KBM-7 (cell line): ENCODE measurements around the gene CUL3.

Source experiments
- DNase-seq: peaks from one replicate; pipeline ENCODE4 v3.0.0-alpha.2; 2015
- in situ Hi-C: fragments of 300-500 bp; cut with MboI; formaldehyde crosslinking; loops from 2 replicates; pipeline ENCODE4 v1.14.3; 2020; ENCODE audit warnings: low sequenced_read_pairs, low pct_unique_long_range_greater_than_20kb, mixed read lengths

Gene CUL3

DNA sequence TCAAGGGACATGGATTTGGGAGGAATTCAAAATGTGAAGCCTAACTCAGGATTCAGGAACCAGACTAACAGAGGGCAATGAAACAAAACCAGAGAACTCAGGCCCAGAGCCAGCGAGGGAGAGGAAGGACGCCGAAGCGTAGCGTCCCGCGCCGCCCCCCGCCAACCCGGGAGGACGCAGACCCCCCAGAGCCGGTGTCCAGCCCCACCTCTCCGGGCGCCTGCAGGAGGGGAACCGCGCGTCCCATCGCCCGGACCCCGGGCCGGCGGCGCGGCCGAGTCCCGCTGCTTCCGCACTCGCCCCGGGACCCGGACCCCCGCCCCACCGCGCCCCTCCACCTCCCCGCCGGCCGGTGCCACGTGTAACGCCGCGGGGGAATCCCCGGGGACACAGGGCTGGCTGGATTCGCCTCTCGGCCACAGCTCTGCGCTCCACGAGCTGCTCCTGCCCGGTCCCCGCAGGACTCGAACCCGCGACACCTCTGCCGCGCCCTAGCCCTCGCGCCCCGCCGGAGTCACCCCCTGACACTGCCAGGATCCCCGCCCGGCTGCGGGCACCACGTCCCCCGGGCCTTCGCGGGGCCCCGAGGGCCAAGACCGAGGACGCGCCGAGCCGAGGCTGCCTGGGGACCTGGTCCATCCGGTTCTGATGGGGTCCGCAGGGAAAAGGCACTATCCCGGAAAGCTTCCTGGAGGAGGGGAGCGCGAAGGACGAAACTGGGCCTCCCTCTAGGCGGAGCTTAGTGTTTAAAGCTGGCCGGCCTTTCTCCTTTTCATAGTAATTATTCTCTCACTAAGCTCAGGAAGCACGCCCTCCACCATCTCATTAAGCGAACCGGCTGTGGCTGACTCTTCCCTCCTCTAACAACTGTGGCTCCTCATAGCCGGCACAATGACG is 142.8 kb downstream of the CUL3 start:
- DNase-seq, result no peak
- in situ Hi-C loops, result no loop called here

DNA sequence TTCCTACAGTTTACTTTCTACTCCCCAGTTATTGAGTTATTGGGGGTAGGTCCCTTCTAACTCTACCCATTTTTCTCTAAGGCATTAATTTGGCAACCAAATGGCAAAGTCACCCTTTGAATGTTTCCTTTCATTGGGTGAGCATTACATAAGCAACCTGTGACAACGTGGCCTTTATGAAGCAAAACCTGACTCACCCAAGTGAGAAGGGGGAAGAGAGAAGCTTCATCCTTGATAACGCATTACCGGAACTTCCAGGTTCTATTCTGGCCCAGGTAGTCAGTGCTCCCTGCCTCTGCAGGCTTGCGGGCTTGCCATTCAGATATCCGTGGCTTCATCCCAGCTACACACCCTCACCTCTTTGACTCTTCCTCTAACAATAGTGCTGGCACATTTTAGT is 144.2 kb downstream of the CUL3 start:
- in situ Hi-C loops, result no loop called here
- no peak for DNase-seq

DNA sequence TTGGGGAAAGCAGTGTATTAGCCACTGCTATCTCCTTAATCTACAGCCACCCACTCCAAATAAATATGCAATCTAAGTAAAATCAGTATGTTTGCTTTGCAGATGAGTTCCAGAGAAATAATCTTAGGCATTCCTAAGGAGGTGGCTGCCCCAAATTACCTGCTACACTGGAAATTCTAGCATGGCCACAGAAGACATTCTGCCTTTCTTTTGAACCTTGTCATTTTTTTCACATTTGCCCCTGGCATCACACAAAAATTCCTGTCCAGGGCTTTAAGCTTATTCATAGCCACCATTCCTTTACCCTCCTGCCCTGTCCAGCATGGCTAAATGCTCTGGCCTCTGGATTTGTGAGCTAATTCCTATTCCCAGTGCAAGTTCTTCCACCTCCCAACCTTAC is 146.4 kb downstream of the CUL3 start:
- in situ Hi-C loops, result no loop called here
- no peak for DNase-seq

DNA sequence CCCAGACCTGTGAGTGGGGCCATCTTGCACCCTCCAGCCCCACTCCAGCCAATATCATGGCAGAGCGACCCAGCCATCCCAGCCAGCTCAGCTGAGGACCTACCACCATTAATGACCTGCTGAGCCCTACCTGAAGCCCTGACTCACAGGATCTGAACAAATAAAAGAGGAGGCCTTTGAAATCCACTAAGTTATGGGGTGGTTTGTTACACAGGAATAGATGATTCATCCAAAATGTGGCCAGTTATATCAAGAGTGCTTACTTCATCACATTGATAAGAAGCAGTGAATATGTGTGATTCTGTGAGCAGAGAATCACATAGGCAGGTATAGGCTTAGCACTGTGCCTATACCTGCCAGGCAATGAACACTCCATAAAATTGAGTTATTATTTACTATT is 148.5 kb downstream of the CUL3 start:
- no peak for DNase-seq
- in situ Hi-C loops, result no loop called here

DNA sequence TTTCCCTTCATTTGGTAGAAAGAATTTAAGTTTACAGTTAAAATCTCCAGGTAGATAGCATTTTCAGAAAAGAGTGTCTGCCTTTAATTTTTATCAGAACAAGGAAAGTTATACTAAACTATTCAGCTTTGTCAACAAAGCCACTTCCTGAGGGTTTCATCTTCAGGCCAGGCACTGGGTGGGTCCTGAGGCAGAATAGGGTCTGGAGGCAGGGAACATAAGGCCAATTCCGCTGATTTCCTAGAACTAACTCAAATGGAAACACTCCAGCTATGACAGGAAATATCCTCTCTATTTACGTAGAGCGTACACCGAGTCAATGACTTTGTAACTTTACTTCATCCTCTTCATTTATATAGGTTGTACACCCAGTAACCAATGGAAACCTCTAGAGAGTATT is 150.5 kb downstream of the CUL3 start:
- DNase-seq, result no peak
- in situ Hi-C loops, result no loop called here

DNA sequence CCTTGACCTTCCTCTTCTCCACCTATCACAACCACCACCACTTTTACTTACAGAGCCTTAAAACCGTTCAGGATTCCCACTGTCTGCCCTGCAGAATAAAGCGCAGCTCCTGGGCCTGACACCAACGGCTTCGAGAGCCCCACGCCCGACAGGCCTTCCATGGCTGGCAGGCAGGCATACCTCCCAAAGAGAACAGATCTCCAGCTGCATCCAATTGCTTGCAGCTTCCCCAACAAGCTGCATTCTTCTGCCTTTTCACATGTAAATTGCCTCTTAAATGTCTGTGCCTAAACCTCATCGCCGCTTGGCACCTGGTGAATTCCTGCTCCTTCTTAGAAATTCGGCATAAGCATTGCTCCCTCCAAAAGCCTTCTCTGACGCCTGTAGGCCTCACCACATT is 151.7 kb downstream of the CUL3 start:
- in situ Hi-C loops, result no loop called here
- DNase-seq, result no peak

DNA sequence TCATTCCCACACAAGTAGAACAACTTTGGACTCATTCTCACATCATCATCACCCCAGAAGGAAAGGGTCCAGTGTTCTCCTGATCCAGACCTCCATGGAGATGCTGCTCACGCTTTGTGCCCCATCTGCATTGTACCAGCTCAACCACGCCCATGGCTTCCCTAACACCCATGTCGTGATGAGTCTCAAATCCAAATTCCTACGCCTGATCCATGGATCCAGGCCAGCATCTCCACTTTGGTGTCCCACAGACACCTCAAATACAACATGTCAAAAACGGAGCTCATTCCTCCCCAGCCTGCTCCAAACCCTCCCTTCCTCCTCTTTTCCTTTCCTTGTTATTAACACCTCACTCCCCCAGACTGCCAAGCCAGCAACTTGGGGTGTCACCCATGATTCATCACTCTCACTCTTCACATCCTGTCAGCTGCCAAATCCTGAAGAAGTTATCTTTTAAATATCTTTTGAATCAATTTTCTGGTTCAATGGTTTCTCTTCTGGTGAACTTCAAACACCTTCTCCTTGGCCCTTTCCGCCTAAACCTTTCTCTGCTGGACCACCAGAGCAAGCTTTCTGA is 153.1 kb downstream of the CUL3 start:
- DNase-seq, result no peak
- in situ Hi-C loops, result no loop called here

DNA sequence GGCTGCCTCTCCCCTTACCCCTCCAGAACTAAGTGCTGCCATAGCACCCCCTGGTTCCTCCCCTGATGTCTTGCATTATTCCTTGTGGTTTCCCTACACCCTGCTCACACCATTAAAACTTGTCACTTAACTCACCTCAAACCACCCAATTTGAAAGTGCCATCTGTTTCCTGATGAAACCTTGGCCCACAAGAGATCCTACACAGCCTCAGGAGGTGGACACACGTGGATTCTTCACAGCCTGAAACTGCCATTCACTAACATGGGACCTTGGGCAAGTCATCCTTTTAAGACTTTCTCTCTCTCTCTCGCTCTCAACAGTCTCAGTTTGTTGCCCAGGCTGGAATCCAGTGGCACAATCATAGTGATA is 155.7 kb downstream of the CUL3 start:
- in situ Hi-C loops, result no loop called here
- DNase-seq, result peak; percentile 96

DNA sequence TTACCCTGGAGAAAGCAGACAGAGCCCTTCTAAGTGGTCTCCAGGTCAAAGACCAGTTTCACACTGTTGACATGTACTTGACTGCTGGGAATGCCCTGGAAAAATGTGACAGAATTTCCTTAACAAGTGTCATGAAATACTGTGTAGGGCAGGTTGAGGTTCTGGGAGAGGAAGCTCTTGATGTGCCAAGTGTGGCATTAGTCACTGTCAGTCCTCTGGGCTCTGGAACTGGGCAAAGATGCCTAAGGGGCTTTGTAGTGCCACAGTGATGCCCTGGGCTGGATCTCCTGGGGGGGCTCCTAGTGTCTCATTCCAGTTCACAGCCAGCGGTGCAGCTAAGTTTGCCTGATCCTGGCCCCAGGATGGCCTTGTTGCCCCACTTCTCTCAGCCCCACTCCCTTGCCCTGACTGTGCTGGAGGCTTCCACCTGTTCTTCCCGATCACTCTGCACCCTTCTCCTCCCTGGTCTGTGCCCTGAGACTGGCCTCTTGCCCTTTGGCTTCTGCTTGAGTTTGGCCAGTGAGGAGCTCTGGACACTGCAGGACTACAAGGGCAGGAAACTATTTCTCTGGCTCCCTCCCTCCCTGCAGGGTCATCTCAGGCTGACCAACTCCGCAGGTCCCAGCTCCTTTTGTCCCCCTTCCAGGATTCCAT is 156.2 kb downstream of the CUL3 start:
- in situ Hi-C loops, result no loop called here
- DNase-seq, result peak; percentile 46

DNA sequence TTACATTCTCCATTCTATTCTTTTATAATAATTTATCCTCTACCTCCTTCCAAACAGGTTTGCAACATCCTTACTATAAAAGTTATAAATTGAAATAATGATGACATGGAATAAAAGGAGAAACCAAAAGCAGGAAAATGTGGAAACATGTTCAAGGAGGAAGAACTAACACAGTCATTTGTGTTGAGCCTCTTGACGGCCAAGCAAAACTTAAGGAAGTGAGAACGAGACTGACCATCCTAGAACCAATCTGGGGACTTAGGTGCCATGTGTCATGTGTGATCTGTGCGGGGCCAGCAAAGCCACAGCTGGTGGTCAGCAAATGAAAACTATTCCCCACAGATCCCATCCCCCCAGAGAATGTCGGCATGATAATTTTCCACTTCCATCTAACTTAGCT is 157.7 kb downstream of the CUL3 start:
- DNase-seq, result no peak
- in situ Hi-C loops, result no loop called here

DNA sequence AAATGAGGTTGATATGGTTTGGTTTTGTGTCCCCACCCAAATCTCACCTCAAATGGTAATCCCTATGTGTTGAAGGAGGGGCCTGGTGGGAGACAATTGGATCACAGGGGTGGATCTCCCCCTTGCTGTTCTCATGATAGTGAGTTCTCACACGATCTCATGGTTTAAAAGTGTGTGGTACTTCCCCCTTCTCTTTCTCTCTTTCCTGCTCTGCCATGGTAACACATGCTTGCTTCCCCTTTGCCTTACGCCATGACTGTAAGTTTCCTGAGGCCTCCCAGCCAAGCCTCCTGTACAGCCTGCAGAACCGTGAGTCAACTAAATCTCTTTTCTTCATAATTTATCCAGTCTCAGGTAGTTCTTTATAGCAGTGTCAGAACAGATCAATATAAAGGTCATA is 158.5 kb downstream of the CUL3 start:
- in situ Hi-C loops, result no loop called here

DNA sequence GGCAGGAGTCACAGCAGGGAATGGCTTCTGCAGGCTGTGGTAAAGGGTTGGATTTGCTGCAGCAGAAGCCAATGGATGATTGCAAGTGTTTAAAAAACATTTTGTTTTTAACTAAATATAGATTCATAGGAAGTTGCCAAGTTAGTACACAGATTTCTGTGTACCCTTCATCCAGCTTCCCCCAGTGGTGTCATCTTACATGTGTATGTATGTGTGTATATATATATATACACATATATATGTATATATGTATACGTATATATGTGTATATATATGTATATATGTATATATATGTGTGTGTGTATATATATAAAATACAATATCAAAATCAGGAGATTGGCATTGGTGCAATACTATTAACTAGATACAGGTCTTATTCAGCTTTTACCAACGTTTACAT is 164.1 kb downstream of the CUL3 start:
- in situ Hi-C loops, result no loop called here

More for the DNA sequence above, 158.5 kb downstream of the CUL3 start:
- DNase-seq, result peak; percentile 70

More for the DNA sequence above, 164.1 kb downstream of the CUL3 start:
- no peak for DNase-seq
